ACHN (cell line): Measurements from ENCODE around the gene SLC9B2.
"Not testable (repeated sequence)": the region's sequence is repeated elsewhere in the genome, so short reads cannot be mapped to it uniquely, and the experiment has no call there.

Source experiments
- DNase-seq: peaks from one replicate; pipeline ENCODE4 v3.0.0-alpha.2; 2015
- in situ Hi-C: cut with HindIII; loops from 2 replicates; pipeline ENCODE4 v1.10.0; 2017; ENCODE audit warnings: low sequenced_read_pairs, low pct_ligation_motif_present, low pct_unique_long_range_greater_than_20kb

SLC9B2 gene

GRCh38 chr4:103030791-103031190 is 45.8 kb downstream of the SLC9B2 start:
- in situ Hi-C loops = no loop called here
- no peak for DNase-seq

DNA sequence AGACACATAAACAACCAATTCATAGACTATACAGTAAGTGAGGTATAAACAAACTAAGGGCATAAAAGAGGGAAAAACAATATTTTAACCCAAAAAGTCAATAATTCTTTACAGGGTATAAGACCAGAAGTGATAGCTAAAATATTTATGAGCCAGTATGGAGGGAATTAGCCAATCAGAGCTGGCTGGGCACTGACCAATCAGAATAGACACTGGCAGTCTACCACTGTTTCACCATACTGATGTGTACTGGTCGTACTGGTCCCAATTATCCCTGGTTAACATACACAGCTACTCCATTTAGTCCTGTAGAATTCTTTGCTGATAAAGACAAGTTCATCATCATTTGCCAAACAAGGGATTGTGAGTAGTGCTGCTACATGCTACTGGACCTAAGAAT is 47.3 kb downstream of the SLC9B2 start:
- in situ Hi-C loops = no loop called here
- DNase-seq = no peak

DNA sequence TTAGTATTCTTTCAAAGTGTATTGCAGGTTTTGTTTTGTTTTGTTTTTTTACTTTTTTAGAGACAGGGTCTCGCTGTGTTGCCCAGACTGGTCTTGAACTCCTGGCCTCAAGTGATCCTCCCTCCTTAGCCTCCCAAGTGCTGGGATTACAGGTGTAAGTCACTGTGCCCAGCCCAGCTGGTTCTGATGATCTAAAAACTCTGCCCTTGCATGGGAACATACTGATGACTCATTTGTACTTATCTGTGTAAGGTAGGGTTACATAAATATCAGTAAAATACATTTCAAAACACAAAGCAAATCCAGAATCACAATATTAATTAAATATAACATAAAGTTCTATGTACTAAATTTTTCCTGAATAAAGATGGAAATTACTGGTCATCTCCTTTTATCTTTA is 49.7 kb downstream of the SLC9B2 start:
- in situ Hi-C loops = no loop called here
- DNase-seq = no peak

DNA sequence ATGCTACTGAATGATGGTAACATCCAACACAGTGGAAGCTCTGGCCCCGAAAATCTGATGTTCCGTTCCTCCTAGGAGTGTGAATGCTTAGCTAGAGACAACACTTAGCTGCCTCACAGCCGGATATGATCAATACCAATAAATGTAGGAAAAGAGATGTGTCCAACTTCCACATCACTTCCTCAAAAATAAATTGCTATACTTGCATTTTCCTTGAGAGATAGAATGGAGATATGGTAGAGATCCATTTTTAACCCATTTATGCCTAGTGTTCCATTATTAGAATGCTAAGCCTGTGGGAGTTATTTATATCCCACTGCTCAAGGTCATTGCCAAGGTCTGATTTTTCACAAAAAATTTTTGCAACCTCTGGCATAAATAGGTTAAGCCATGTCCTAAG is 51.6 kb downstream of the SLC9B2 start:
- in situ Hi-C loops = no loop called here
- DNase-seq = no peak

DNA sequence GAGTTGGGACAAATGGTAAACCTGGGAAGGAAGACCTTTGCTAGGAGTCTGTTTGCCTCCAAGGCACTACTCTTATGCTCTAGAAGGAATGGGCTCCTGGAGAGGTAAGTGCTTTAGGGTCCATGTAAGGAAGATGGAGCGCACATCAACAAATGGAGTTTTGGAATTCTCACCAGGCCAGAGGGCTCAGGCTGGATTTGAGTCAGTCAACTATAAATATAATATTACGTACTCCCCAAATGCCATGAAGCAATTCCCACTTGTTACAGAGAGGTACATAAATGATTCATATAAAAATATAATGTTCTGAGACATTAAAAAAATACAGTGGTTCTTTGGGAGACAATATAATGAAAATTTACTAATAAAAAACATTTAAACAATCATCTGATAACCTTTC is 55.4 kb downstream of the SLC9B2 start:
- no peak for DNase-seq
- in situ Hi-C loops = no loop called here

GRCh38 chr4:103019308-103020124 is 57.0 kb downstream of the SLC9B2 start, which contains the start of gene SLC9B1:
TSS of gene SLC9B1 (minus strand) at chr4:103019705. CDS start at chr4:102991711, 27,994 bp downstream.
- in situ Hi-C loops = no loop called here
- peak; percentile 97 for DNase-seq

DNA sequence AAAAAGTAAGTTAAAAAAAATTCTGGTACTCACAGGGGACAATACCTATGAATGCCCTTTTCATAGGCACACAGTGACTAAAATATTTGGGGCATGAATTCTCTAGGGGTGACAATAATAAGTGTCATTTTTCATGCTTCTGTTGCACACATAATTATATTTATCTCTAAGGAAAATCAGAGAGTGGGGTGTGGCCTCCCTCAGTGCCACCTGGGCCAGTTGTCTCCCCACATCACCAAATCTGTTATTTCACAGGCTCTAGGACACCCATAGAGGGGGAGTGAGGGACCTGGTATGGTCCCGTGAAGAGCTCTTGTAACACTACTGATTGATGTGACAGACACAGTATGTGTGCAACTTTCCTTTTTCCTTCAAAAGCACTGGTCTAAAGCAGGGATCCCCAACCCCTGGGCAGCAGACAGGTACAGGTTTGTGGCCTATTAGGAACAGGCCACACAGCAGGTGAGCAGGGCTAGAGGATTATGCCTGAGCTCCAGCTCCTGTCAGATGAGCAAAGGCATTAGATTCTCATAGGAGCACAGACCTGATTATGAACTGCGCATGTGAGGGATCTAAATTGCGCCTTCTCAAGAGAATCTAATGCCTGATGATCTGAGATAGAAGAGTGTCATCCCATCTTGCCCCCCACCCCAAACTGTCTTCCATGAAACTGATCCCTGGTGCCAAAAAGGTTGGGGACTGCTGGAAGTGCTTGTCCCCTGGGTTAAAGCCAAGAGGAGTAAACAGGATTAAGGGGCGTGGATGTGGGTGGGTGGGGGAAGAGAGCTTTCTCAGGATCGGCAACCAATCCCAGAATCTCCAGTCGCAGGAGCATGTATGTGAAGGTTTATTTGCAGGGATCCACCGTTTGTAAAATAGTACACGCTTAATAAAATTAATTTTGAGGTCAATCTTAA is 57.9 kb downstream of the SLC9B2 start:
- in situ Hi-C loops = no loop called here
- DNase-seq = peak; percentile 38

DNA sequence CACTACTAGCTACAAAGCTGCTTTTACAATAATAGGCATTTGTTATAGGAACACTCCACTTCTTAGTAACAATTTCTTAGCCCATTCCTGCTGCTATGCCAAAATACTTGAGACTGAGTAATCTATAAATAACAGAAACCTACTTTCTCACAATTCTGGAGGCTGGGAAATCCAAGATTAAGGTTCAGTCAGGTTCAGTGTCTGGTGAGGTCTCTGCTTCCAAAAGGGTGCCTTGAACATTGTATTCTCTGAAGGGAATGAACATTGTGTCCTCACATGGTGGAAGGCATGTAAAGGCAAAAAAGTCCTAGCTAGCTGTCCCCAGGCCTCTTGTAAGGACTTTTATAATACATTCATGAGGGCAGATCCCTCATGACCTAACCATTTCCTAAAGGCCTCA is 64.0 kb downstream of the SLC9B2 start:
- in situ Hi-C loops = no loop called here
- DNase-seq = no peak

DNA sequence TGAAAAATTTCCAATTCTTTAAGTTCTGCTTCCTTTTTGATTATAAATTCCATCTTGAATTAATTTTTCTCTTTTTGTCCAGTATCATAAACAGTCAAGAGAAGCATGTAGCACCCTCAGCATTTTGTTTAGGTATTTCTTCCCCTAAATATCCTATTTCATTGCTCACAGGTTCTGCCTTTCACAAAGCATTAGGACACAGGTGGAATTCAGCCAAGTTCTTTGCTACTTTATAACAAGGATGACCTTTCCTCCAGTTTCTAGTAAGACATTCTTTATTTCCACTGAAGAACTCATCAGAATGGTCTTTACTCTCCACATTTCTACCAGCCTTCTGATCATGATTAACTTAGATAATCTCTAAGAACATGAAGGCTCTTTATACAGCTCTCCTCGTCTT is 64.5 kb downstream of the SLC9B2 start:
- in situ Hi-C loops = no loop called here
- peak; percentile 12 for DNase-seq

DNA sequence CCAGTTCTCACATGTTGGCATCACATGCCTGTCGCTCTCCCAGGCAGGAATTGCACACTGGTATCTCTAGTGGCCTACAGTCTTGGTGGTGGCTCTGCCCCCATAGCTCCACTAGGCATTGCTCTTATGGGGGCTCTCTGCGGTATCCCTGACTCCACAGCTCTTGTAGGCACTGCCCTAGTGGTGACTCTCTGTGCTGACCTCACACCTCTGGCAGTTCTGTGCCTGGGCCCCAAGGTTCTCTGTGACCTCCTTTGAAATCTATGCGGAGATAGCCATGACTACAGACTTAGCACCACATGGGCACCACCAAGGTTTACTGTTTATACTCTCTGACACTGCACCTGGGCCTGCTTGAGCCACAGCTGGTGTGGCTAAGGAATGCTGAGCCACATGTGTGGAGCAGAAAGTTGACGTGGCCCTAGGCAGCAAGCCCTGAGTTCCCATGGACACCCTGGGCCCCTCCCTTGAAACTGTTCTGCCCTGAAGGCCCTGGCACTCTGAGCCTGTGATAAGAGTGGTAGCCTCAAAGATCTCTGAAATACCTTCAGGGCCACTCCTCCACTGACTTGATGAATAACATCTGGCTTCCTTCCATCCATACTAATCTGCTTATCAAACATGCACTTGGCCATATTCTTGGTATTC is 65.1 kb downstream of the SLC9B2 start:
- in situ Hi-C loops = no loop called here
- no peak for DNase-seq

DNA sequence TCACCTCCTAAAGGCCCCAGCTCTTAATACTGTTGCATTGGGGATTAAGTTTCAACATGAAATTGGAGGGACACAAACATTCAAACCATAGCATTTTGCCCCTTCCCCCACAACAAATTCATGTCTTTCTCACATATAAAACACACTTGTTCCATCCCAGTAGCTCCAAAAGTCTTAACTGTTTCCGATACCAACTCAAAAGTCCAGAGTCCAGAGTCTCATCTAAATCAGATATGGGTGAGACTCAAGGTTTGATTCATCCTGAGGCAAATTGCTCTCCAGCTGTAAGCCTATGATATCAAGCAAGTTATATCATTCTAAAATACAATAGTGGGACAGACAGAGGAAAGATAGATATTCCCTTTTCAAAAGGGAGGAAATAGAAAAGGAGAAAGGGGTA is 65.8 kb downstream of the SLC9B2 start:
- in situ Hi-C loops = no loop called here
- DNase-seq = no peak

DNA sequence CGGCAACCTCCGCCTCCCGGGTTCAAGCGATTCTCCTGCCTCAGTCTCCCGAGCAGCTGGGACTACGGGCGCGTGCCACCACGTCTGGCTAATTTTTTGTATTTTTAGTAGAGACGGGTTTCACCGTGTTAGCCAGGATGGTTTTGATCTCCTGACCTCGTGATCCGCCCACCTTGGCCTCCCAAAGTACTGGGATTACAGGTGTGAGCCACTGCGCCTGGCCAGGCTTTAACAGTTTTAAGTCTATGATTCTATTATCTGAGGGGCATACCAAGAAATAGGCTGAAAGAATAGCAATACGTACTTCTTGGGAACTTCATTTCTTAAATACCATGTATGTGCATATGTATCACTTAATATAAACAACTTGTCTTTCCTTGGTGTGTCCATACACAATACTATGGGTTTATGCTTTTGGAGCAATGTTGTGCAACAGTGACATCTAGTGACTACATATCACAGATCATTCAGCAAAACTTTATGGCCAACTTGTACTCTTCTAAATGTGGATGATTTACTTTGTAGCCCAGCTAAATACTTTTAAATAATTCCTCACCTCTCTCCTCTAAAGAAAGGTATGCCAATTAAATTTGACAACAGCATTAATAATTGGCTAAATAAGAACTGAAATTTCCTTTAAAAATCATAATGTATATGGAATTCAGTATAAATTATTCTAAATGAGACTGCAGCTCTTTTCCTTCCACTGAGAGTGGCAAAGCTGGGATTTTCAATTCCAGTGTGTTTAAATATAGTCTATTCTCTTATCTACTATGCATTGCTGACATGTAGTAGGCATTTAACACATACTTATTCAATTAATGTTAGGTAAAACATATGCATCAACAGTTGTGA is 67.5 kb downstream of the SLC9B2 start:
- DNase-seq = peak; percentile 54
- in situ Hi-C loops = no loop called here

GRCh38 chr4:103002551-103002950 is 74.0 kb downstream of the SLC9B2 start:
- in situ Hi-C loops = no loop called here

DNA sequence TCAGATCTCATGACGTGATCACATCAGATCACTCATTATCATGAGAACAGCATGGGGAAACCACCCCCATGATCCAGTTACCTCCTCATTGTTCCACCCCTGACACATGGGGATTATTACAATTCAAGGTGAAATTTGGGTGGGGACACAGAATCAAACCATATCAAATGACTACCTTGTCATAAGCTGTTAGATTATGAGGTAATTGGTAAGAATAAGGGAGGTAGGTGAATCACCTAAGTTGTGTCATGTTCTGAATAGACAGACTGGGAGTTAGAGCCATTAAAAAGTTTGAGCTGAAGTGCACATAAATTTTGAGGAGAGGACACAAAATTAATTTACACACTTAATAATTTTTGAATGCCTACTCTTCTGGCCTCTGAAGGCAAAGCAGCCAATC is 81.8 kb downstream of the SLC9B2 start:
- in situ Hi-C loops = no loop called here
- no peak for DNase-seq

More at GRCh38 chr4:103002551-103002950, 74.0 kb downstream of the SLC9B2 start:
- DNase-seq = no peak

DNA sequence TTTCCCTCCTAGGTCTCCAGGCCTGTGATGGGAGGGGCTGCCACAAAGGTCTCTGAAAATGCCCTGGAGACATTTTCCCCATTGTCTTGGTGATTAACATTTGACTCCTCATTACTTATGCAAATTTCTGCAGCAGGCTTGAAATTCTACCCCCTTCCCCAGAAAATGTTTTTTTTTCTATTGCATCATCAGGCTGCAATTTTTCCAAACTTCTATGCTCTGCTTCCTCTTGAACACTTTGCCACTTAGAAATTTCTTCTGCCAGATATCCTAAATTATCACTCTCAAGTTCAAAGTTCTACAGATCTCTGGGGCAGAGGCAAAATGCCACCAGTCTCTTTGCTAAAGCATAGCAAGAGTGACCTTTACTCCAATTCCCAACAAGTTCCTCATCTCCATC is 82.6 kb downstream of the SLC9B2 start:
- in situ Hi-C loops, DNase-seq: not testable (repeated sequence)

DNA sequence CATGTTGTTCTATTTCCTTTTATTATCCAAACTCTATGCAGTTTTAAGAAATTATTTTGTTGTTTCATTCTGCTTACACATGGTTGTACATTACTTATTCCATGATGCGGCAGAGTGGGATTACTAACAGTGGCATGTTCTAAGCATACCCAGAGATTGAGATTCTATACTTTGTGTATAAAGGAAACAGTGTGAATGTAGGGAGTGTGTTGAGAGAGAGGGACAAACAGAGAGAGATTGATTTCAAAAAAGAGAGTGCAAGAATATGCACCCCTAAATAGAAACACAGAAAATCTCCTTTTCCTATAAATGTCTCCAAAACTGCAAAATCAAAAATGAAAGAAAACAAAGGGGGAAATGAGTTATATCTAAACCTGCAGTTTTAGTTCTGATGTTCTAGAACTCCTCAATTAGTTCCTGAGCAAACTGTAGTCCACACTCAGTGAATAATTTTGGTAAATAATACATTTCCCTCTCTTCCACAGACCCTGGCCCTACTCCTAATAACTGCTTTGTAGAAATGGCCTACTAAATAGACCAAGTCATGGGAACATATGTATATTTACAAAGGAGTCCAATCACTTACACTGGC is 88.0 kb downstream of the SLC9B2 start:
- in situ Hi-C loops = no loop called here

DNA sequence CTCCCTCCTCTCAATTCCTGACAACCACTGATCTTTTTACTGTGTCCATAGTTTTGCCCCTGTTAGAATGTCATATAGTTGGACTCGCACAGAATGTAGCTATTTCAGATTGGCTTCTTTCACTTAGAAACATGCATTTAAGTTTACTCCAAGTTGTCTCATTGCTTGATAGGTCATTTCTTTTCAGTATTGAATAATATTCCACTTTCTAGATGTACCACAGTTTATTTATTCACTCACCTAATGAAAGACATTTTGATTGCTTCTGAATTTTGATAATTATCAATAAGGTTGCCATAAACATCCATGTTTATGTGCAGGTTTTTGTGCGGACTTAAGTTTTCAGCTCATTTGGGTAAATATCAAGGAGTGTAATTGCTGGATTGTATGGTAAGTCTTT is 95.6 kb downstream of the SLC9B2 start:
- DNase-seq = no peak
- in situ Hi-C loops = no loop called here

More for the DNA sequence above, 88.0 kb downstream of the SLC9B2 start:
- no peak for DNase-seq
